Hepatocyte (in vitro differentiated cells): ENCODE results near the gene TMA7B. TPM values are rescaled to one million over a fixed set of nuclear protein-coding genes. Genes with fewer than 3 reads are reported as not detected.

ENCODE experiments used
- DNase-seq: peaks from one replicate; pipeline ENCODE4 v3.0.0-alpha.2; 2016; ENCODE audit warnings: low spot score
- H2AFZ ChIP-seq: fragments of 200-600 bp; sonication (generic); 2 replicates; pipeline ENCODE4 v1.6.0; 2016; ENCODE audit warnings: antibody characterized with exemption, mild to moderate bottlenecking
- H3K27ac ChIP-seq: fragments of 200-600 bp; sonication (generic); 2 replicates; pipeline ENCODE4 v1.5.1; 2016; ENCODE audit warnings: mild to moderate bottlenecking
- H3K27me3 ChIP-seq: fragments of 200-600 bp; sonication (generic); 2 replicates; pipeline ENCODE4 v1.6.1; 2016
- H3K36me3 ChIP-seq: fragments of 200-600 bp; sonication (generic); replicated peaks from 2 replicates; pipeline ENCODE4 v1.5.1; 2016; ENCODE audit warnings: low read depth; ENCODE audit not compliant: insufficient read depth
- H3K4me1 ChIP-seq: fragments of 200-600 bp; sonication (generic); 2 replicates; pipeline ENCODE4 v1.5.1; 2016; ENCODE audit warnings: mild to moderate bottlenecking, moderate library complexity; ENCODE audit not compliant: insufficient read depth
- H3K4me2 ChIP-seq: fragments of 200-600 bp; sonication (generic); 2 replicates; pipeline ENCODE4 v1.6.0; 2016
- H3K4me3 ChIP-seq: fragments of 200-600 bp; sonication (generic); 2 replicates; pipeline ENCODE4 v1.5.1; 2016; ENCODE audit warnings: mild to moderate bottlenecking
- H3K79me2 ChIP-seq: fragments of 200-600 bp; sonication (generic); 2 replicates; pipeline ENCODE4 v1.6.0; 2017; ENCODE audit warnings: mild to moderate bottlenecking
- H3K9me2 ChIP-seq: fragments of 200-600 bp; sonication (generic); replicated peaks from 2 replicates; pipeline ENCODE4 v1.6.0; 2017; ENCODE audit warnings: mild to moderate bottlenecking; ENCODE audit not compliant: insufficient read depth
- H3K9me3 ChIP-seq: fragments of 200-600 bp; sonication (generic); 2 replicates; pipeline ENCODE4 v1.5.1; 2016; ENCODE audit warnings: low read depth, mild to moderate bottlenecking
- H4K20me1 ChIP-seq: fragments of 200-600 bp; sonication (generic); 2 replicates; pipeline ENCODE4 v1.6.0; 2016; ENCODE audit warnings: mild to moderate bottlenecking; ENCODE audit not compliant: insufficient read depth, poor library complexity, severe bottlenecking
- EZH2 ChIP-seq: fragments of 200-600 bp; sonication (generic); IDR thresholded peaks from 2 replicates; pipeline ENCODE4 v1.6.1; 2016; ENCODE audit warnings: antibody characterized with exemption, mild to moderate bottlenecking, borderline replicate concordance
- EZH2phosphoT487 ChIP-seq: fragments of 200-600 bp; sonication (generic); IDR thresholded peaks from one replicate; pipeline ENCODE4 v1.6.1; 2018; ENCODE audit warnings: antibody characterized with exemption, mild to moderate bottlenecking, low read depth, moderate library complexity; ENCODE audit not compliant: unreplicated experiment, severe bottlenecking
- WGBS: methylation state at CpG from one replicate; pipeline ENCODE4 v1.1.6; 2016; ENCODE audit warnings: low lambda C conversion rate; ENCODE audit errors: missing lambda C conversion rate; 5-methylcytosine and 5-hydroxymethylcytosine counted together
- polyA plus RNA-seq: library from polyadenylated mRNA; unstranded; fragments of >200 nt; fragmentation: Nextera tagmentation; extraction: Ambion mirVana; gene quantifications from 2 replicates; pipeline ENCODE4 v1.2.1, GENCODE V29; 2016
- total RNA-seq: library from RNA; depleted of rRNA; stranded (reverse); fragments of >200 nt; gene quantifications from 2 replicates; pipeline ENCODE4 v1.2.3, GENCODE V29; 2014
- TF ChIP-seq, protein P1 (sequence below): fragments of 200-600 bp; sonication (generic); IDR thresholded peaks from 2 replicates; pipeline ENCODE4 v1.5.1; 2016; ENCODE audit warnings: antibody characterized with exemption, mild to moderate bottlenecking; ENCODE audit not compliant: poor library complexity

TMA7B gene
- total and polyA plus RNA-seq, 2 experiments from 2014 or later, result not detected

- no peaks in the 10 kb centered on the region for H4K20me1 ChIP-seq
- H3K27me3 ChIP-seq, result peaks cover 9% of the 10 kb centered on the region
- peak within 1 kb of the TSS; percentile 79 for H3K4me2 ChIP-seq
- H2AFZ ChIP-seq, result peak within 1 kb of the TSS; percentile 24
- peak within 1 kb of the TSS; percentile 84 for H3K27ac ChIP-seq
- 20% methylated on average over 29 of the region's 115 CpGs for WGBS
- H3K36me3 ChIP-seq, result no peaks in the 10 kb centered on the region
- H3K9me2 ChIP-seq, result no peaks in the 10 kb centered on the region
- peak within 1 kb of the TSS; percentile 18 for H3K4me3 ChIP-seq
- no peaks in the 10 kb centered on the region for H3K9me3 ChIP-seq
- DNase-seq, result peak; percentile 89
- peaks cover 17% of the 10 kb centered on the region for H3K79me2 ChIP-seq
- no peak for TF ChIP-seq EZH2phosphoT487
- TF ChIP-seq, protein P1, sequence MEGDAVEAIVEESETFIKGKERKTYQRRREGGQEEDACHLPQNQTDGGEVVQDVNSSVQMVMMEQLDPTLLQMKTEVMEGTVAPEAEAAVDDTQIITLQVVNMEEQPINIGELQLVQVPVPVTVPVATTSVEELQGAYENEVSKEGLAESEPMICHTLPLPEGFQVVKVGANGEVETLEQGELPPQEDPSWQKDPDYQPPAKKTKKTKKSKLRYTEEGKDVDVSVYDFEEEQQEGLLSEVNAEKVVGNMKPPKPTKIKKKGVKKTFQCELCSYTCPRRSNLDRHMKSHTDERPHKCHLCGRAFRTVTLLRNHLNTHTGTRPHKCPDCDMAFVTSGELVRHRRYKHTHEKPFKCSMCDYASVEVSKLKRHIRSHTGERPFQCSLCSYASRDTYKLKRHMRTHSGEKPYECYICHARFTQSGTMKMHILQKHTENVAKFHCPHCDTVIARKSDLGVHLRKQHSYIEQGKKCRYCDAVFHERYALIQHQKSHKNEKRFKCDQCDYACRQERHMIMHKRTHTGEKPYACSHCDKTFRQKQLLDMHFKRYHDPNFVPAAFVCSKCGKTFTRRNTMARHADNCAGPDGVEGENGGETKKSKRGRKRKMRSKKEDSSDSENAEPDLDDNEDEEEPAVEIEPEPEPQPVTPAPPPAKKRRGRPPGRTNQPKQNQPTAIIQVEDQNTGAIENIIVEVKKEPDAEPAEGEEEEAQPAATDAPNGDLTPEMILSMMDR, result no peak
- TF ChIP-seq EZH2, result no peak
- H3K4me1 ChIP-seq, result peaks cover 39% of the 10 kb centered on the region
Observed at GRCh38 chr22:39994566-39995392, 34.6 kb downstream of the TMA7B start, which contains the start of gene FAM83F. Gene FAM83F, plus strand, starts transcription at chr22:39994954. Its CDS starts 89 bp downstream, at chr22:39995043.

DNA sequence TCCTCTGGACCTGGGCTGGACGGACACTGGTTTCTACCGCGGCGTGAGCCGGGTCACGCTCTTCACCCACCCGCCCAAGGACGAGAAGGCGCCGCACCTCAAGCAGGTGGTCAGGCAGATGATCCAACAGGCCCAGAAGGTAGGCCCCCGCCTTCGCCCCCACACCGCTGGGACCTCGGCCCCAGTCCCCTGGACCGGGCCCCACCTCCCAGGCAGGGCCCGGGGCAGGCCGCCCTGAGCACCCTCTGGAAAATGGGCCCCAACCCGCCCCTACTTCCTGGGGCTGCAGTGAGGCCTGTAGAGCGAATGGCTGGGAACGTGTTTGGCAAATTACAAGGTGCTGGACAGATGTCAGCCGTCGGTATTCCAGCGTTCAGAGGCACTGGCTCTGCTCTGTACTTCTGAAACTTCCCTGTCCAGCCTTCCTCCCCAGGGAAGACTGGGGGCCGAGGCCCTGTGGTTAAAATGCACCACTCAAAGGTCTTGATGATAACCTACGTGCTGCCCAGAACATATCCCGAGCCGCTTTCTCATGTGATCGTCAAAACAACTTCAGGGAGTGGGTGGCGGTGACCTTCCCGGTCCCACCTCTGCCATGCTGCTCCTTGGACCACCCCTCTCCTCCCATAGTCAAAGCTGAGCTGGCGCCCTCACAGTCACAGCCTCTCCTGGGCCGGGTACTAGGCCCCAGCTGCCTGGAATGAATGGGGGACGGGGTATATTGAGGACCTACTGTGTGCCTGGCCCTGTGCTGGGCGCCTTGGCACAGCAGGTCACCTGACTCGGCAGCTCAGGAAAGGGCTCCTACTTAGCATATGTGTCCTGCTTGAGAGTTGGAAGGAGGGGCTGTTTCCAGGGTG lies 35.4 kb downstream of the TMA7B start:
- peak overlapping the region; percentile 18 for H3K4me3 ChIP-seq
- H3K79me2 ChIP-seq, result peaks cover 26% of the 10 kb centered on the region
- peak overlapping the region; percentile 79 for H3K4me2 ChIP-seq
- peak overlapping the region; percentile 84 for H3K27ac ChIP-seq
- no peaks in the 10 kb centered on the region for H3K9me2 ChIP-seq
- DNase-seq, result peak; percentile 44
- H3K27me3 ChIP-seq, result peaks cover 9% of the 10 kb centered on the region
- WGBS, result 46% methylated on average over 23 of the region's 35 CpGs
- H3K9me3 ChIP-seq, result no peaks in the 10 kb centered on the region
- no peak for TF ChIP-seq EZH2
- TF ChIP-seq, protein P1, result no peak
- no peak for TF ChIP-seq EZH2phosphoT487
- H4K20me1 ChIP-seq, result no peaks in the 10 kb centered on the region
- no peaks in the 10 kb centered on the region for H3K36me3 ChIP-seq
- peaks cover 47% of the 10 kb centered on the region for H3K4me1 ChIP-seq
- no peak overlapping the region for H2AFZ ChIP-seq

- Histone ChIP-seq H3K27me3 (peaks cover 9% of the 10 kb centered on the region), H3K4me3 (no peak overlapping the region), H3K9me3 (no peaks in the 10 kb centered on the region), H3K9me2 (no peaks in the 10 kb centered on the region), H3K4me2 (peak overlapping the region; percentile 79), H4K20me1 (no peaks in the 10 kb centered on the region), H3K79me2 (peaks cover 29% of the 10 kb centered on the region), H2AFZ (no peak overlapping the region), H3K27ac (peak overlapping the region; percentile 84), H3K4me1 (peaks cover 57% of the 10 kb centered on the region), H3K36me3 (no peaks in the 10 kb centered on the region)
- 76% methylated on average over 3 of the region's 3 CpGs for WGBS
- no peak for DNase-seq
- no peak for TF ChIP-seq EZH2phosphoT487
- TF ChIP-seq, protein P1, result no peak
- no peak for TF ChIP-seq EZH2
Observed at GRCh38 chr22:39996732-39997131, 36.5 kb downstream of the TMA7B start.
